Liver (tissue), 10 donors: ENCODE data around the gene KRTAP12-4. TPM values are rescaled to one million over a fixed set of nuclear protein-coding genes. Genes with fewer than 3 reads are reported as not detected.
A peak's percentile ranks its signal among the peaks of the same experiment; 100 is the strongest.

Experiments
- DNase-seq: peaks from one replicate; pipeline ENCODE4 v3.0.0-alpha.2; 2017; ENCODE audit warnings: low spot score
- H3K27ac ChIP-seq, 2 donors: one replicate each; pipeline ENCODE4 v1.7.0; 2013; ENCODE audit warnings: inconsistent platforms in 2 of 2, low read length in 2 of 2, control low read depth in 1 of 2, low read depth in 1 of 2, mild to moderate bottlenecking in 1 of 2
- H3K27me3 ChIP-seq, 4 donors: one replicate each; pipeline versions ENCODE4 v1.6.1 to v1.7.0; 2013; ENCODE audit warnings: low read length in 3 of 4, inconsistent platforms in 1 of 4, mild to moderate bottlenecking in 1 of 4, moderate library complexity in 1 of 4; ENCODE audit not compliant: control insufficient read depth in 4 of 4, insufficient read depth in 4 of 4
- H3K36me3 ChIP-seq, 4 donors: one replicate each; pipeline versions ENCODE4 v1.6.1 to v1.7.0; 2013; ENCODE audit warnings: low read length in 3 of 4, mild to moderate bottlenecking in 3 of 4, low read depth in 1 of 4, moderate library complexity in 1 of 4; ENCODE audit not compliant: control insufficient read depth in 4 of 4, insufficient read depth in 3 of 4
- H3K4me1 ChIP-seq, 4 donors: one replicate each; pipeline versions ENCODE4 v1.6.1 to v1.7.0; 2013; ENCODE audit warnings: low read length in 3 of 4, mild to moderate bottlenecking in 3 of 4, moderate library complexity in 1 of 4; ENCODE audit not compliant: control insufficient read depth in 4 of 4, insufficient read depth in 4 of 4
- H3K4me3 ChIP-seq, 3 donors: one replicate each; pipeline versions ENCODE4 v1.6.1 to v1.7.0; 2013; ENCODE audit warnings: low read length in 3 of 3, control low read depth in 1 of 3, low read depth in 1 of 3, mild to moderate bottlenecking in 1 of 3
- H3K9ac ChIP-seq, 2 donors: one replicate each; pipeline ENCODE4 v1.7.0; 2013; ENCODE audit warnings: low read length in 2 of 2, mild to moderate bottlenecking in 2 of 2, moderate library complexity in 2 of 2, control low read depth in 1 of 2, low read depth in 1 of 2
- H3K9me3 ChIP-seq, 4 donors: one replicate each; pipeline versions ENCODE4 v1.6.1 to v1.7.0; 2013; ENCODE audit warnings: low read length in 3 of 4; ENCODE audit not compliant: control insufficient read depth in 4 of 4
- FOXA1 ChIP-seq: IDR thresholded peaks from 2 replicates; pipeline ENCODE4 v1.6.1; 2016; ENCODE audit warnings: antibody characterized with exemption
- GABPA ChIP-seq, 2 donors: IDR thresholded peaks in 1 of 2; conservative IDR thresholded peaks in 1 of 2; 2 replicates each; pipeline ENCODE4 v1.6.1; 2016; ENCODE audit warnings: antibody characterized with exemption in 2 of 2, mild to moderate bottlenecking in 1 of 2, moderate library complexity in 1 of 2
- NR2F2 ChIP-seq: IDR thresholded peaks from 2 replicates; pipeline ENCODE4 v1.6.1; 2016; ENCODE audit warnings: antibody characterized with exemption
- RAD21 ChIP-seq, 2 donors: IDR thresholded peaks; 2 replicates each; pipeline ENCODE4 v1.6.1; 2016; ENCODE audit warnings: antibody characterized with exemption in 2 of 2, mild to moderate bottlenecking in 2 of 2
- WGBS: extraction: QIAGEN DNeasy Blood & Tissue Kit; methylation state at CpG from one replicate; pipeline ENCODE4 v1.1.7; 2013; 5-methylcytosine and 5-hydroxymethylcytosine counted together
- polyA plus RNA-seq, 2 donors: library from polyadenylated mRNA; stranded (reverse) in 1 of 2; unstranded in 1 of 2; fragments of 200-250 nt in 1 of 2; fragments of >200 nt in 1 of 2; fragmentation: Nextera tagmentation in 1 of 2; extraction: Ambion mirVana in 1 of 2; gene quantifications; one replicate each; pipeline versions ENCODE4 v1.2.1 to v1.2.3, GENCODE V29; 2013 to 2015
- small RNA-seq: library from RNA; depleted of rRNA; stranded (forward); fragments of <200 nt; gene quantifications from one replicate; pipeline ENCODE3, GENCODE V24; 2014
- total RNA-seq, 2 donors: library from RNA; depleted of rRNA; stranded (reverse); fragments of >200 nt; gene quantifications; one replicate each; pipeline ENCODE4 v1.2.3, GENCODE V29; 2014
- TF ChIP-seq, protein P1 (sequence below): IDR thresholded peaks from 2 replicates; pipeline ENCODE4 v1.6.1; 2016; ENCODE audit warnings: antibody characterized with exemption
- TF ChIP-seq, protein P2 (sequence below): IDR thresholded peaks from 2 replicates; pipeline ENCODE4 v1.6.1; 2016; ENCODE audit warnings: antibody characterized with exemption
- donor health status: healthy.
- donor health status: healthy.
- donor health status: healthy.
- donor health status: healthy.
- donor health status: healthy.

The KRTAP12-4 gene
- total and polyA plus RNA-seq, 4 donors, result not detected

DNA sequence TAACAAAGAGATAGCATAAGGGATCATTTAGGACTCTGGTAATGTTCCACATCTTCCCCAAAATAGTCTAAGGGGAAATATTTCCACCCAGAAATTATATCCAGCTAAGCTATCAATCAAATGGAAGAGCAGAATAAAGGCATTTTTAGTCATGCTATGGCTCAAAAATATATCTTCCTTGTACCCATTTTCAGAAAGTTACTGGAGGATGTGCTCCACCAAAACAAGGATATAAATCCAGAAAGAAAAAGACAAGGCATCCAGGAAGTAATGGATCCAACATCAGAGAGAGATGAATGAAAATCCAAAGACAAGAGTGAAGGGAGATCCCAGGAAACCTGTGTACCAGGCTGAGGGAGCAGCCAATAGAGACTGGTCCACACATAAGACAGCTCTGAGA, 45.3 kb downstream of the KRTAP12-4 start:
- TF ChIP-seq FOXA1, result no peak
- TF ChIP-seq, protein P1, sequence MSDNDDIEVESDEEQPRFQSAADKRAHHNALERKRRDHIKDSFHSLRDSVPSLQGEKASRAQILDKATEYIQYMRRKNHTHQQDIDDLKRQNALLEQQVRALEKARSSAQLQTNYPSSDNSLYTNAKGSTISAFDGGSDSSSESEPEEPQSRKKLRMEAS, result no peak
- TF ChIP-seq RAD21 (IDR thresholded peaks at IDR 0.05), result no peak
- TF ChIP-seq GABPA (IDR thresholded peaks at IDR 0.05 in 1 of 2, conservative IDR thresholded peaks at IDR 0.05 in 1 of 2), result no peak
- TF ChIP-seq NR2F2, result no peak
- H3K9me3 ChIP-seq, result peaks cover 1 to 15% (median 4%) of the 10 kb centered on the region in 4 donors
- DNase-seq, result no peak
- H3K4me3 ChIP-seq, result no peak overlapping the region
- H3K27ac ChIP-seq, result no peak overlapping the region
- H3K27me3 ChIP-seq, result no peaks in the 10 kb centered on the region
- no peaks in the 10 kb centered on the region for H3K36me3 ChIP-seq
- H3K9ac ChIP-seq, result no peak overlapping the region
- H3K4me1 ChIP-seq, result no peaks in the 10 kb centered on the region

DNA sequence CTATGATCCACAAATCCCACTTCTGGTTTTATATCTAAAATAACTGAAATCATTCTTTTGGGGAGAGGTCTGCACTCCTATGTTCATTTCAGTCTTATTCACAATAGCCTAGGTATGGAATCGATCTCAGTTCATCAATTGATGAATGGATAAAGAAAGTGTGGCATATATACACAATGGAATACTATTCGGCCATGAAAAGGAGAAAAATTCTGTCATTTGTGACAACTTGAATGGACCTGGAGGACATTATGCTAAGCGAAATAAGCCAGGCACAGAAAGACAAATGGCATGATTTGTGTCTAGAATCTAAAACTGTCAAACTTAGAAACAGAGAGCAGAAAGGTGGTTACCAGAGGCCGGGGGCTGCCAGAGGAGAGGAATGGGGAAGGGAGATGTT, 48.0 kb downstream of the KRTAP12-4 start:
- peak; percentile 2 for DNase-seq
- no peaks in the 10 kb centered on the region for H3K4me1 ChIP-seq
- 75% methylated on average over 4 of the region's 4 CpGs for WGBS
- peaks cover 1 to 16% (median 5%) of the 10 kb centered on the region in 4 donors for H3K9me3 ChIP-seq
- no peak overlapping the region for H3K9ac ChIP-seq
- H3K27me3 ChIP-seq, result no peaks in the 10 kb centered on the region
- no peaks in the 10 kb centered on the region for H3K36me3 ChIP-seq
- TF ChIP-seq GABPA (IDR thresholded peaks at IDR 0.05 in 1 of 2, conservative IDR thresholded peaks at IDR 0.05 in 1 of 2) (no peak), FOXA1 (no peak)
- TF ChIP-seq, protein P1, result no peak
- TF ChIP-seq, protein P2, sequence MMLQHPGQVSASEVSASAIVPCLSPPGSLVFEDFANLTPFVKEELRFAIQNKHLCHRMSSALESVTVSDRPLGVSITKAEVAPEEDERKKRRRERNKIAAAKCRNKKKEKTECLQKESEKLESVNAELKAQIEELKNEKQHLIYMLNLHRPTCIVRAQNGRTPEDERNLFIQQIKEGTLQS, result no peak
- H3K27ac ChIP-seq, result no peak overlapping the region
- H3K4me3 ChIP-seq, result no peak overlapping the region

Small RNA genes within 50 kb of the gene (small RNA-seq; reads per million reads assigned to genes)
- gene KRTAP12-6P, result not detected

Other genes starting within 250 kb of the KRTAP12-4 start
- gene LRRC3, start 199.1 kb downstream of the KRTAP12-4 start, total RNA-seq, result 10 to 100 TPM in 1 of 2 donors, 1 to 10 TPM in 1; 3.0 to 14.2 TPM
- gene LRRC3, start 199.1 kb downstream of the KRTAP12-4 start, polyA plus RNA-seq, result 10 to 100 TPM in 1 of 2 donors, 1 to 10 TPM in 1; 3.9 to 11.1 TPM
- not detected for gene KRTAP10-1, start 114.5 kb downstream of the KRTAP12-4 start, total RNA-seq
- not detected for gene KRTAP10-1, start 114.5 kb downstream of the KRTAP12-4 start, polyA plus RNA-seq
- not detected for gene KRTAP10-2, start 103.2 kb downstream of the KRTAP12-4 start, total RNA-seq
- gene KRTAP10-2, start 103.2 kb downstream of the KRTAP12-4 start, polyA plus RNA-seq, result not detected
- not detected for gene KRTAP10-3, start 95.9 kb downstream of the KRTAP12-4 start, total RNA-seq
- gene KRTAP10-3, start 95.9 kb downstream of the KRTAP12-4 start, polyA plus RNA-seq, result not detected
- gene KRTAP10-4, start 80.9 kb downstream of the KRTAP12-4 start, total RNA-seq, result not detected
- not detected for gene KRTAP10-4, start 80.9 kb downstream of the KRTAP12-4 start, polyA plus RNA-seq
- gene KRTAP10-5, start 74.1 kb downstream of the KRTAP12-4 start, total RNA-seq, result not detected
- not detected for gene KRTAP10-5, start 74.1 kb downstream of the KRTAP12-4 start, polyA plus RNA-seq
- gene KRTAP10-6, start 62.2 kb downstream of the KRTAP12-4 start, total RNA-seq, result not detected
- gene KRTAP10-6, start 62.2 kb downstream of the KRTAP12-4 start, polyA plus RNA-seq, result not detected
- not detected for gene KRTAP10-7, start 54.1 kb downstream of the KRTAP12-4 start, total RNA-seq
- not detected for gene KRTAP10-7, start 54.1 kb downstream of the KRTAP12-4 start, polyA plus RNA-seq
- not detected for gene KRTAP10-8, start 42.6 kb downstream of the KRTAP12-4 start, total RNA-seq
- not detected for gene KRTAP10-8, start 42.6 kb downstream of the KRTAP12-4 start, polyA plus RNA-seq
- gene KRTAP10-9, start 27.6 kb downstream of the KRTAP12-4 start, total RNA-seq, result not detected
- gene KRTAP10-9, start 27.6 kb downstream of the KRTAP12-4 start, polyA plus RNA-seq, result not detected
- not detected for gene KRTAP10-10, start 17.3 kb downstream of the KRTAP12-4 start, total RNA-seq
- gene KRTAP10-10, start 17.3 kb downstream of the KRTAP12-4 start, polyA plus RNA-seq, result not detected
- gene KRTAP10-11, start 8.2 kb downstream of the KRTAP12-4 start, total RNA-seq, result not detected
- gene KRTAP10-11, start 8.2 kb downstream of the KRTAP12-4 start, polyA plus RNA-seq, result not detected
- gene KRTAP12-3, start 3.3 kb upstream of the KRTAP12-4 start, total RNA-seq, result not detected
- gene KRTAP12-3, start 3.3 kb upstream of the KRTAP12-4 start, polyA plus RNA-seq, result not detected
- gene KRTAP12-2, start 12.3 kb upstream of the KRTAP12-4 start, total RNA-seq, result not detected
- gene KRTAP12-2, start 12.3 kb upstream of the KRTAP12-4 start, polyA plus RNA-seq, result not detected
- gene KRTAP12-1, start 27.5 kb upstream of the KRTAP12-4 start, total RNA-seq, result not detected
- not detected for gene KRTAP12-1, start 27.5 kb upstream of the KRTAP12-4 start, polyA plus RNA-seq
- not detected for gene KRTAP10-12, start 42.5 kb upstream of the KRTAP12-4 start, total RNA-seq
- gene KRTAP10-12, start 42.5 kb upstream of the KRTAP12-4 start, polyA plus RNA-seq, result not detected
- under 1 TPM in 1 of 2 donors, not detected in 1; under 0.01 TPM for gene TSPEAR, start 56.9 kb upstream of the KRTAP12-4 start, total RNA-seq
- gene TSPEAR, start 56.9 kb upstream of the KRTAP12-4 start, polyA plus RNA-seq, result under 1 TPM; 0.01 to 0.14 TPM
- gene UBE2G2, start 147.2 kb upstream of the KRTAP12-4 start, total RNA-seq, result 10 to 100 TPM; 35.1 to 83.5 TPM
- 10 to 100 TPM; 27.4 to 46.6 TPM for gene UBE2G2, start 147.2 kb upstream of the KRTAP12-4 start, polyA plus RNA-seq
- gene SUMO3, start 163.4 kb upstream of the KRTAP12-4 start, total RNA-seq, result 10 to 100 TPM; 35.1 to 39.9 TPM
- 10 to 100 TPM; 41.4 to 51.0 TPM for gene SUMO3, start 163.4 kb upstream of the KRTAP12-4 start, polyA plus RNA-seq
- gene PTTG1IP, start 219.0 kb upstream of the KRTAP12-4 start, total RNA-seq, result 10 to 100 TPM; 86.8 to 94.0 TPM
- 10 to 100 TPM; 62.0 to 72.8 TPM for gene PTTG1IP, start 219.0 kb upstream of the KRTAP12-4 start, polyA plus RNA-seq